ENCODE measurements around the gene IL17C. TPM values are rescaled to one million over a fixed set of nuclear protein-coding genes. Genes with fewer than 3 reads are reported as not detected.

The IL17C gene
- total and polyA plus RNA-seq, 2 of the 8 experiments (the other 6 are each of a cell fraction or from before 2014, with no cell fraction given): 1.1 to 1.9 TPM

GRCh38 chr16:88630433-88630832, 7.9 kb upstream of the IL17C start:
- Histone ChIP-seq H3K14ac (ENCODE audit: insufficient read length) (no peak overlapping the region), H3K18ac (ENCODE audit: extremely low read depth, low read length) (no peak overlapping the region), H2BK120ac (replicated peaks; ENCODE audit: low read depth, low read length) (no peak overlapping the region), H3K79me2 (ENCODE audit: control insufficient read depth in 1 of 2, insufficient read depth in 2 of 2, low read length in 2 of 2) (no peaks in the 10 kb centered on the region), H3K4me3 (ENCODE audit: extremely low read depth in 1 of 4, insufficient read depth in 2 of 4, low read depth in 3 of 4, low read length in 4 of 4) (no peak overlapping the region), H3K36me3 (ENCODE audit: control insufficient read depth in 2 of 4, insufficient read depth in 4 of 4, low read length in 3 of 4) (peaks cover 4 to 20% (median 12%) of the 10 kb centered on the region in 4 experiments; a peak in 6 of 8 replicates), H2BK20ac (ENCODE audit: low read length) (no peak overlapping the region), H3K79me1 (ENCODE audit: low read depth, low read length) (no peaks in the 10 kb centered on the region; the same call in 1 of the 2 replicates), H3K4me2 (ENCODE audit: insufficient read depth in 1 of 2, low read depth in 2 of 2, low read length in 2 of 2) (no peak overlapping the region), H3K56ac (replicated peaks; ENCODE audit: insufficient read length, low read depth, low read length) (no peak overlapping the region), H4K91ac (replicated peaks; ENCODE audit: insufficient read length, low read length) (no peak overlapping the region), H2AK5ac (ENCODE audit: low read depth, low read length) (no peak overlapping the region), H3K27ac (ENCODE audit: low read depth, low read length) (no peak overlapping the region), H3K9ac (replicated peaks in 1 of 4; ENCODE audit: extremely low read depth in 1 of 4, low read depth in 3 of 4, low read length in 3 of 4) (no peak overlapping the region), H4K20me1 (replicated peaks in 1 of 2; ENCODE audit: control insufficient read depth in 1 of 2, insufficient read depth in 2 of 2, low read length in 2 of 2) (peaks cover 2 to 9% of the 10 kb centered on the region in 2 experiments), H2BK12ac (ENCODE audit: low read depth, low read length) (no peak overlapping the region), H3K9me3 (ENCODE audit: insufficient read depth in 2 of 2, low read depth in 1 of 2, low read length in 1 of 2) (no peaks in the 10 kb centered on the region), H3K27me3 (replicated peaks in 1 of 4; ENCODE audit: control insufficient read depth in 3 of 4, extremely low read depth in 1 of 4, insufficient read depth in 3 of 4, low read length in 3 of 4) (no peaks in the 10 kb centered on the region; a peak in 2 of 7 replicates), H3K4me1 (replicated peaks in 1 of 4; ENCODE audit: control insufficient read depth in 3 of 4, insufficient read depth in 4 of 4, low read length in 3 of 4) (peaks cover 0 to 24% (median 12%) of the 10 kb centered on the region in 4 experiments; a peak in 6 of 7 replicates), H3K23me2 (ENCODE audit: low read depth, low read length) (peaks cover 8% of the 10 kb centered on the region), H3K4ac (replicated peaks; ENCODE audit: insufficient read length, low read depth, low read length) (no peak overlapping the region), H4K8ac (ENCODE audit: extremely low read depth, insufficient read depth, low read length) (no peak overlapping the region), H2BK15ac (ENCODE audit: low read length) (no peak overlapping the region), H3K23ac (ENCODE audit: insufficient read length) (no peak overlapping the region), H2BK5ac (ENCODE audit: low read depth, low read length) (no peak overlapping the region), H2AFZ (ENCODE audit: low read length) (no peak overlapping the region), H4K5ac (ENCODE audit: insufficient read length, low read depth, low read length) (no peak overlapping the region)
- POLR2A ChIA-PET (ENCODE audit: partially characterized antibody): interaction anchor here (1.5 to 2.0 kb wide), 2 partner anchors 19 to 42 kb away, joined by 3 to 5 read pairs; no protein-coding TSS in a partner anchor
- DNase-seq (ENCODE audit: low read depth in 1 of 2, low spot score in 2 of 2) (no peak), FAIRE-seq (no peak)
- no peak for TF ChIP-seq ASH2L (IDR thresholded peaks at IDR 0.05; ENCODE audit: low read length)
- no peak for TF ChIP-seq YY1 (IDR thresholded peaks at IDR 0.05; ENCODE audit: low read depth, low read length)
- 90% methylated on average over 7 of the region's 12 CpGs; no CpG with 5 or more reads in 1 of the 2 experiments for WGBS, 2 experiments (ENCODE audit: extremely low coverage in 1 of 2, insufficient coverage in 1 of 2, insufficient read length in 1 of 2, insufficient replicate concordance in 2 of 2, low coverage in 1 of 2, low lambda C conversion rate in 2 of 2, missing lambda C conversion rate in 1 of 2)
- CTCF ChIA-PET (ENCODE audit: partially characterized antibody): interaction anchor here (3.3 to 11.2 kb wide), 2 partner anchors 9 to 19 kb away, joined by 19 to 89 read pairs; partner anchors contain the start of gene IL17C

All from H1 (cell line).